ENCODE results near the gene CEBPG. TPM values are rescaled to one million over a fixed set of nuclear protein-coding genes. Genes with fewer than 3 reads are reported as not detected.

The CEBPG gene
- total RNA-seq, 1 experiment from 2014 or later: 48.6 TPM

- BruUV-seq (replicated peaks): no TSS peak
- ChIA-PET POLR2A (ENCODE audit: low non-redundant PET) (no interaction called here), CTCF (no interaction called here)
- H3K36me3 ChIP-seq (ENCODE audit: insufficient read depth, low read length, poor library complexity, severe bottlenecking): no peaks in the 10 kb centered on the region
- H3K9me3 ChIP-seq (ENCODE audit: low read depth, low read length, poor library complexity, severe bottlenecking): no peaks in the 10 kb centered on the region
- intact Hi-C loops (cut with micrococcal nuclease; ENCODE audit: unreplicated experiment): no loop called here
- no peaks in the 10 kb centered on the region for H3K4me1 ChIP-seq (ENCODE audit: insufficient read depth, low read length, poor library complexity, severe bottlenecking)
- no peak for DNase-seq (ENCODE audit: low spot score)
- no peak overlapping the region for H3K4me3 ChIP-seq (ENCODE audit: low read depth, low read length, poor library complexity, severe bottlenecking)
- TF ChIP-seq, protein P1, sequence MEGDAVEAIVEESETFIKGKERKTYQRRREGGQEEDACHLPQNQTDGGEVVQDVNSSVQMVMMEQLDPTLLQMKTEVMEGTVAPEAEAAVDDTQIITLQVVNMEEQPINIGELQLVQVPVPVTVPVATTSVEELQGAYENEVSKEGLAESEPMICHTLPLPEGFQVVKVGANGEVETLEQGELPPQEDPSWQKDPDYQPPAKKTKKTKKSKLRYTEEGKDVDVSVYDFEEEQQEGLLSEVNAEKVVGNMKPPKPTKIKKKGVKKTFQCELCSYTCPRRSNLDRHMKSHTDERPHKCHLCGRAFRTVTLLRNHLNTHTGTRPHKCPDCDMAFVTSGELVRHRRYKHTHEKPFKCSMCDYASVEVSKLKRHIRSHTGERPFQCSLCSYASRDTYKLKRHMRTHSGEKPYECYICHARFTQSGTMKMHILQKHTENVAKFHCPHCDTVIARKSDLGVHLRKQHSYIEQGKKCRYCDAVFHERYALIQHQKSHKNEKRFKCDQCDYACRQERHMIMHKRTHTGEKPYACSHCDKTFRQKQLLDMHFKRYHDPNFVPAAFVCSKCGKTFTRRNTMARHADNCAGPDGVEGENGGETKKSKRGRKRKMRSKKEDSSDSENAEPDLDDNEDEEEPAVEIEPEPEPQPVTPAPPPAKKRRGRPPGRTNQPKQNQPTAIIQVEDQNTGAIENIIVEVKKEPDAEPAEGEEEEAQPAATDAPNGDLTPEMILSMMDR (conservative IDR thresholded peaks at IDR 0.05; ENCODE audit: low read depth, low read length): no peak
- no peak for TF ChIP-seq EZH2 (IDR thresholded peaks at IDR 0.05; ENCODE audit: borderline replicate concordance, low read depth, low read length, poor library complexity, severe bottlenecking)
- H3K27ac ChIP-seq (ENCODE audit: low read depth, low read length, poor library complexity, severe bottlenecking): no peak overlapping the region
- H3K27me3 ChIP-seq (replicated peaks; ENCODE audit: insufficient read depth, low read depth, low read length, poor library complexity): no peaks in the 10 kb centered on the region
These were observed 38.2 kb downstream of the CEBPG start for GRCh38 chr19:33411621-33412180.

DNA sequence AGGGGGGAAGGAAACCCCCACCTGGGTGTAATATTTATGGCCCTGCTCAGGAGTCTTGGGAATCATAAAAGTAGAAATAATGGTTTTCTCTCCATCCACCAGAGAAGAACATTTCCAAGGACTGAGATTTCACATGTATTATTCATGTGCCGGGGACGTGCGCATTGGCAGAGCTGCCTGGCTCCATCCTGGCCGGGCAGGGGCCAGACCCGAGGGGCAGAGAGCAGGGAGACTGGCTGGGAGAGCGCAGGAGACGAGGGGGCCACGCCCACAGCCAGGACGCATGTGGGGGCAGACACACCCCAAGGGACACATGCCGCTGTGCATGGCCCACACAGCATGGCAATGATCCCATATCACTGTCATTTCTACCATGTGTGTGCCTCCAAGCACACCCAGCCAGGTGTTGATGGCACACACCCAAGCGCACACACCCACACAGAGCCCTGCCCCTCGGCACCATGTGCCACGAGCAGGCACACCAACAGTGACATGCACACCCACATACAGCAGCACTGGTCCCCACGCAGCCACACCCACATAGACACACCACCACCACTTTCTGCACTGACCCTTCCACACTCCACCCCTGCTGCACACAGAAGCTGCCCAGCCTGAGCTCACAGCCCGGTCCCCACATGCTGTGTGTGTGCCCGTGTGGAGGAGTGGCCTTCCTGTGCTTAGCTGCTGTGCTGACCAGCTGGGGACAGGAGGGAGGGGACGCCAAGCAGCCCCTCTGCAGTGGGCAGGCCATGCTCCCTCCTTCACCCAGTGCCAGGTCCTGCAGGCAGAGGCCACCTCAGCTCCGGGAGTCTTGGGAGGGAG, 39.3 kb downstream of the CEBPG start:
- BruUV-seq (replicated peaks): no TSS peak
- ChIA-PET CTCF (no interaction called here), POLR2A (ENCODE audit: low non-redundant PET) (no interaction called here)
- H3K9me3 ChIP-seq (ENCODE audit: low read depth, low read length, poor library complexity, severe bottlenecking): no peaks in the 10 kb centered on the region
- H3K27me3 ChIP-seq (replicated peaks; ENCODE audit: insufficient read depth, low read depth, low read length, poor library complexity): no peaks in the 10 kb centered on the region
- no peak overlapping the region for H3K27ac ChIP-seq (ENCODE audit: low read depth, low read length, poor library complexity, severe bottlenecking)
- no peaks in the 10 kb centered on the region for H3K36me3 ChIP-seq (ENCODE audit: insufficient read depth, low read length, poor library complexity, severe bottlenecking)
- no peaks in the 10 kb centered on the region for H3K4me1 ChIP-seq (ENCODE audit: insufficient read depth, low read length, poor library complexity, severe bottlenecking)
- TF ChIP-seq, protein P1 (conservative IDR thresholded peaks at IDR 0.05; ENCODE audit: low read depth, low read length): no peak
- no peak for TF ChIP-seq EZH2 (IDR thresholded peaks at IDR 0.05; ENCODE audit: borderline replicate concordance, low read depth, low read length, poor library complexity, severe bottlenecking)
- no peak overlapping the region for H3K4me3 ChIP-seq (ENCODE audit: low read depth, low read length, poor library complexity, severe bottlenecking)
- no peak for DNase-seq (ENCODE audit: low spot score)
- intact Hi-C loops (cut with micrococcal nuclease; ENCODE audit: unreplicated experiment): no loop called here

- intact Hi-C loops (cut with micrococcal nuclease; ENCODE audit: unreplicated experiment): no loop called here
- ChIA-PET CTCF (interaction anchor here (0.9 kb wide), 1 partner anchor 178 kb away, joined by 3 read pairs; no protein-coding TSS in a partner anchor), POLR2A (ENCODE audit: low non-redundant PET) (no interaction called here)
These were observed 39.9 kb downstream of the CEBPG start for GRCh38 chr19:33413426-33413725.

More at GRCh38 chr19:33413426-33413725, 39.9 kb downstream of the CEBPG start:
- Histone ChIP-seq H3K36me3 (ENCODE audit: insufficient read depth, low read length, poor library complexity, severe bottlenecking) (no peaks in the 10 kb centered on the region), H3K27me3 (replicated peaks; ENCODE audit: insufficient read depth, low read depth, low read length, poor library complexity) (no peaks in the 10 kb centered on the region), H3K27ac (ENCODE audit: low read depth, low read length, poor library complexity, severe bottlenecking) (no peak overlapping the region), H3K9me3 (ENCODE audit: low read depth, low read length, poor library complexity, severe bottlenecking) (no peaks in the 10 kb centered on the region), H3K4me1 (ENCODE audit: insufficient read depth, low read length, poor library complexity, severe bottlenecking) (no peaks in the 10 kb centered on the region), H3K4me3 (ENCODE audit: low read depth, low read length, poor library complexity, severe bottlenecking) (no peak overlapping the region)
- TF ChIP-seq EZH2 (IDR thresholded peaks at IDR 0.05; ENCODE audit: borderline replicate concordance, low read depth, low read length, poor library complexity, severe bottlenecking): no peak
- TF ChIP-seq, protein P1 (conservative IDR thresholded peaks at IDR 0.05; ENCODE audit: low read depth, low read length): no peak
- DNase-seq (ENCODE audit: low spot score): no peak
- no TSS peak for BruUV-seq (replicated peaks)
